Prostate gland (tissue), 2 donors: Measurements from ENCODE around the gene ALDH18A1.

Experiments
- CTCF ChIP-seq, 4 experiments: fragments of 200-600 bp in 2 of 4; fragments of 450-650 bp in 2 of 4; sonication (generic) in 2 of 4; IDR thresholded peaks; 1 replicate in 3 of 4; 2 replicates in 1 of 4; pipeline ENCODE4 v1.5.1; 2016 to 2019; ENCODE audit warnings: antibody characterized with exemption in 4 of 4, mild to moderate bottlenecking in 2 of 4, moderate library complexity in 2 of 4
- POLR2A ChIP-seq: fragments of 450-650 bp; IDR thresholded peaks from one replicate; pipeline ENCODE4 v1.6.1; 2016; ENCODE audit warnings: antibody characterized with exemption, mild to moderate bottlenecking

DNA sequence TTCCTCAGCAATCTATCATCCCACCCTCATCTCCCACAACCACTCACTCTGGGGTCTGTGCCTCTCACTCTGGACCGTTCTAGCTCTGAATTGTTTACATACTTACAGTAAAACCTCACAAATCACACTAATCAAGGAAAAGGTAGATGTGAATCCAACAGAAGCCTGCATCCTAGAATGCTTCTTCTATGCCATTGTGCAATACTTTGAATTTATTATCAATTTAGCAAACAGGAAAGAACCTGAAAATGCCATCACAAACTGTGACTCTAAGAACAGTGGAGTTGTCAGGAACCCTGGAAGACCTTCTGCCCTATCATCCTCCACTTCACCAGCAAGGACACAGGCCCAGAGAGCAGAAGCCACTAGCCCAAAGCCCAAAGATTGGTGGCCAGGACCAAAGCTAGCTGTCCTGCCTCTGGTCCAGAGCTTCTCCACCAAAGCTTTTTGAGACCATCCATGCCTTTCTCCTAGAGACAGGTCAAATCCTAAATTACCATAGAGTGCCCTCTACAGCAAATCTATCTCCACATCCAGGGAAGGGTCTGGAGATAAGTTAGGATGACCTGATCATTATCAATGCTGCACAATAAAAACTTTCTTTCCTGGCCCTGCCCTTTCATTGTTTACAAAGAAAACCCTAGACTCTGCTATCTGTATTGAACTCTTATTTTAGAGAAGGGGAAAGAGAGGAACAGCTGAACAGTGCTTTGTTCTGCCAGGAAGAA is 97.8 kb downstream of the ALDH18A1 start:
- TF ChIP-seq CTCF (IDR thresholded peaks at IDR 0.05), result no peak
- TF ChIP-seq POLR2A, result no peak
